K562 (cell line): ENCODE results near the gene MPRIP.

Experiments used
- CTCF ChIP-seq, 3 experiments: IDR thresholded peaks in 2 of 3; conservative IDR thresholded peaks in 1 of 3; 2 replicates each; pipeline ENCODE4 v1.5.1; 2011 to 2012; ENCODE audit warnings: low read length in 3 of 3, mild to moderate bottlenecking in 3 of 3, control low read depth in 2 of 3, improper control_type of control experiment in 1 of 3, inconsistent platforms in 1 of 3, low read depth in 1 of 3, mixed read lengths in 1 of 3, moderate library complexity in 1 of 3; ENCODE audit not compliant: insufficient read depth in 2 of 3
- NRF1 ChIP-seq, 2 experiments: fragments of 450-650 bp; IDR thresholded peaks in 1 of 2; conservative IDR thresholded peaks in 1 of 2; 2 replicates each; pipeline ENCODE4 v1.6.1; 2014; ENCODE audit warnings: mild to moderate bottlenecking in 2 of 2
- POLR2AphosphoS5 ChIP-seq: IDR thresholded peaks from 2 replicates; pipeline ENCODE4 v1.6.1; 2011; ENCODE audit warnings: mild to moderate bottlenecking, low read depth, low read length, moderate library complexity; ENCODE audit not compliant: control insufficient read depth, insufficient read depth
- SMAD1 ChIP-seq: fragments of 150-350 bp; IDR thresholded peaks from 2 replicates; pipeline ENCODE4 v1.6.1; 2014; ENCODE audit warnings: low read length, low read depth; ENCODE audit not compliant: partially characterized antibody
- ZNF311 ChIP-seq: fragments of 250-450 bp; sonication (Bioruptor Pico); IDR thresholded peaks from 2 replicates; pipeline ENCODE4 v1.4.0; 2020; ENCODE audit warnings: mild to moderate bottlenecking, moderate library complexity
- TF ChIP-seq, protein P1 (sequence below): sonication (generic); formaldehyde crosslinking; IDR thresholded peaks from 2 replicates; pipeline ENCODE4 v1.8.0; 2022; ENCODE audit warnings: mild to moderate bottlenecking, low read depth, missing genetic modification reagents

- TF ChIP-seq, protein P1, sequence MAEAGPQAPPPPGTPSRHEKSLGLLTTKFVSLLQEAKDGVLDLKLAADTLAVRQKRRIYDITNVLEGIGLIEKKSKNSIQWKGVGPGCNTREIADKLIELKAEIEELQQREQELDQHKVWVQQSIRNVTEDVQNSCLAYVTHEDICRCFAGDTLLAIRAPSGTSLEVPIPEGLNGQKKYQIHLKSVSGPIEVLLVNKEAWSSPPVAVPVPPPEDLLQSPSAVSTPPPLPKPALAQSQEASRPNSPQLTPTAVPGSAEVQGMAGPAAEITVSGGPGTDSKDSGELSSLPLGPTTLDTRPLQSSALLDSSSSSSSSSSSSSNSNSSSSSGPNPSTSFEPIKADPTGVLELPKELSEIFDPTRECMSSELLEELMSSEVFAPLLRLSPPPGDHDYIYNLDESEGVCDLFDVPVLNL (CRISPR knock-in tag) = no peak
- TF ChIP-seq SMAD1 (no peak), NRF1 (conservative IDR thresholded peaks at IDR 0.05 in 1 of 2, IDR thresholded peaks at IDR 0.05 in 1 of 2) (no peak), POLR2AphosphoS5 (no peak), CTCF (IDR thresholded peaks at IDR 0.05 in 2 of 3, conservative IDR thresholded peaks at IDR 0.05 in 1 of 3; ENCODE audit: insufficient read depth in 2 of 3, low read depth in 1 of 3, low read length in 3 of 3) (no peak), ZNF311 (CRISPR knock-in tag) (no peak)
Observed at GRCh38 chr17:17186051-17186450, 143.8 kb downstream of the MPRIP start.
